ENCODE data around the gene MTMR4.

DNA sequence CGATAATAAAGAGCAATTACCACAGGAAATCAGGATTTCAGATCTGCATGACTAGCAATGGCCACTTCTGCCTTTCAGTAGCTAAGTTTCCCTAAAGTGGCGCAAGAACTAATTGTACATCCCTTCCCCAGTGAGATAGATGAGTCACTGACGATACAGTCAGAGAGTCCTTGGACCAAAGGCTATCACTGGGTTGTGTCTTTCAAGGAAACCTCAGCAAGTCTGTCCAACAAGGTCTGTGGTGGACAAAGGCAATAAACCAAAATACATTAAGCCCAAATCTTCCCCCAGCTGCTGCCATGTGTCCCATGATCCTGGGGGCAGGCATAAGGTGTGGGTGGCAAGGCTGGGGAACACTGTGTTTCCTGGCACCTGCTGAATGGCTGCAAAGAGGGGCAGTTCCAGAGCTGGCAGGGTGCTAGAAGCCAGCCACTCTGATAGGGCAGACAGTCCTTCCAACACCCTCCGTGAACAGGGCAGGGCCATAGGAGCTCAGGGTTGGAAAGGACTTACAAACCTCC is 20.5 kb upstream of the MTMR4 start:
- TF ChIP-seq EZH2phosphoT487 (IDR thresholded peaks at IDR 0.05; ENCODE audit: low read length) (no peak), EZH2 (optimal IDR thresholded peaks at IDR 0.05; ENCODE audit: low read depth, low read length) (no peak)
- TF ChIP-seq, protein P1, sequence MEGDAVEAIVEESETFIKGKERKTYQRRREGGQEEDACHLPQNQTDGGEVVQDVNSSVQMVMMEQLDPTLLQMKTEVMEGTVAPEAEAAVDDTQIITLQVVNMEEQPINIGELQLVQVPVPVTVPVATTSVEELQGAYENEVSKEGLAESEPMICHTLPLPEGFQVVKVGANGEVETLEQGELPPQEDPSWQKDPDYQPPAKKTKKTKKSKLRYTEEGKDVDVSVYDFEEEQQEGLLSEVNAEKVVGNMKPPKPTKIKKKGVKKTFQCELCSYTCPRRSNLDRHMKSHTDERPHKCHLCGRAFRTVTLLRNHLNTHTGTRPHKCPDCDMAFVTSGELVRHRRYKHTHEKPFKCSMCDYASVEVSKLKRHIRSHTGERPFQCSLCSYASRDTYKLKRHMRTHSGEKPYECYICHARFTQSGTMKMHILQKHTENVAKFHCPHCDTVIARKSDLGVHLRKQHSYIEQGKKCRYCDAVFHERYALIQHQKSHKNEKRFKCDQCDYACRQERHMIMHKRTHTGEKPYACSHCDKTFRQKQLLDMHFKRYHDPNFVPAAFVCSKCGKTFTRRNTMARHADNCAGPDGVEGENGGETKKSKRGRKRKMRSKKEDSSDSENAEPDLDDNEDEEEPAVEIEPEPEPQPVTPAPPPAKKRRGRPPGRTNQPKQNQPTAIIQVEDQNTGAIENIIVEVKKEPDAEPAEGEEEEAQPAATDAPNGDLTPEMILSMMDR (IDR thresholded peaks at IDR 0.05; ENCODE audit: low read length) = no peak

All from MM.1S (cell line).